Measurements from ENCODE around the gene EXOC3.

The EXOC3 gene

DNA sequence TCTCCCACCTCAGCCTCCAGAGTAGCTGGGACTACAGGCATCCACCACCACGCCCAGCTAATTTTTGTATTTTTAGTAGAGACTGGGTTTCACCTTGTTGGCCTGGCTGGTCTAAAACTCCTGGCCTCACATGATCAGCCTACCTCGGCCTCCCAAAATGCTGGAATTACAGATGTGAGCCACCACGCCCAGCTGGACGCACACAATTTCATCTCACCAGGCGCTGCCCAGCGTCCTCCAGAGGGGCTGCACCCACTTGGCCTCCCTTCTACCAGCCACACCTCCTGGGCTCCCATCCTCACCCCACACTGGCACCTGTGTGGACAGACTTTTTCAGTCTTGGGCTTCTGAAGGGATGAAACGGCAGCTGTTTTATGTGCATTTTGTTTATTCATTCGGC is 3.8 kb upstream of the EXOC3 start:
- in situ Hi-C loops (cut with HindIII; ENCODE audit: low pct_ligation_motif_present, low sequenced_read_pairs): no loop called here
- no peak overlapping the region for H3K27ac ChIP-seq
- no peaks in the 10 kb centered on the region for H3K27me3 ChIP-seq (replicated peaks)
- no peaks in the 10 kb centered on the region for H3K36me3 ChIP-seq (replicated peaks)
- TF ChIP-seq, protein P1, sequence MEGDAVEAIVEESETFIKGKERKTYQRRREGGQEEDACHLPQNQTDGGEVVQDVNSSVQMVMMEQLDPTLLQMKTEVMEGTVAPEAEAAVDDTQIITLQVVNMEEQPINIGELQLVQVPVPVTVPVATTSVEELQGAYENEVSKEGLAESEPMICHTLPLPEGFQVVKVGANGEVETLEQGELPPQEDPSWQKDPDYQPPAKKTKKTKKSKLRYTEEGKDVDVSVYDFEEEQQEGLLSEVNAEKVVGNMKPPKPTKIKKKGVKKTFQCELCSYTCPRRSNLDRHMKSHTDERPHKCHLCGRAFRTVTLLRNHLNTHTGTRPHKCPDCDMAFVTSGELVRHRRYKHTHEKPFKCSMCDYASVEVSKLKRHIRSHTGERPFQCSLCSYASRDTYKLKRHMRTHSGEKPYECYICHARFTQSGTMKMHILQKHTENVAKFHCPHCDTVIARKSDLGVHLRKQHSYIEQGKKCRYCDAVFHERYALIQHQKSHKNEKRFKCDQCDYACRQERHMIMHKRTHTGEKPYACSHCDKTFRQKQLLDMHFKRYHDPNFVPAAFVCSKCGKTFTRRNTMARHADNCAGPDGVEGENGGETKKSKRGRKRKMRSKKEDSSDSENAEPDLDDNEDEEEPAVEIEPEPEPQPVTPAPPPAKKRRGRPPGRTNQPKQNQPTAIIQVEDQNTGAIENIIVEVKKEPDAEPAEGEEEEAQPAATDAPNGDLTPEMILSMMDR (IDR thresholded peaks at IDR 0.05; ENCODE audit: low read depth, low read length, missing control alignments): no peak
- no peak for DNase-seq
- H3K4me3 ChIP-seq (ENCODE audit: low read depth, low read length): no peak overlapping the region

DNA sequence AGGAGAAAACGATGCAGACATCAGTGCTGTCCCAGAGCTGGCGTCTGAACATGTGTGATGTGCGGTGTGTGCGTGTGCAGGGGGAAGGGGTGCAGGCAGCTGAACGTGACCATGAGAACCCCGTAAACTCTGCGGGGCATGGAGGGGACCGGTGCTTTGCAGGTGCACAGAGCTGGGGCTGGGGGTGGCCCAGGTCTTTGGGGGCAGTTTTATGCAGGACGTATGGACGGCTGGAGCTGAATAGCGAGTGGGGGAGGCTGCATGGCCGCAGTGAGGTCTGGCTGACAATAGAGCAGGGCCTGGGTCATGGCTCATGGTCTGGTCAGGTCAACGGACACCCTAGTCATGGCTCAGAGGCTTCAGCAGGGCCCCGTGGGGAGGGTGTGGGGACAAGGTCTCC is 3.3 kb upstream of the EXOC3 start:
- Histone ChIP-seq H3K27ac (no peak overlapping the region), H3K27me3 (replicated peaks) (no peaks in the 10 kb centered on the region), H3K4me3 (ENCODE audit: low read depth, low read length) (no peak overlapping the region), H3K36me3 (replicated peaks) (no peaks in the 10 kb centered on the region)
- DNase-seq: no peak
- TF ChIP-seq, protein P1 (IDR thresholded peaks at IDR 0.05; ENCODE audit: low read depth, low read length, missing control alignments): no peak
- in situ Hi-C loops (cut with HindIII; ENCODE audit: low pct_ligation_motif_present, low sequenced_read_pairs): no loop called here

- no peaks in the 10 kb centered on the region for H3K27me3 ChIP-seq (replicated peaks)
- in situ Hi-C loops (cut with HindIII; ENCODE audit: low pct_ligation_motif_present, low sequenced_read_pairs): no loop called here
- DNase-seq: no peak
- TF ChIP-seq, protein P1 (IDR thresholded peaks at IDR 0.05; ENCODE audit: low read depth, low read length, missing control alignments): no peak
- no peak overlapping the region for H3K27ac ChIP-seq
- H3K4me3 ChIP-seq (ENCODE audit: low read depth, low read length): no peak overlapping the region
- H3K36me3 ChIP-seq (replicated peaks): no peaks in the 10 kb centered on the region
These were observed 2.4 kb upstream of the EXOC3 start for GRCh38 chr5:440401-441201.

- TF ChIP-seq, protein P1 (IDR thresholded peaks at IDR 0.05; ENCODE audit: low read depth, low read length, missing control alignments): no peak
- in situ Hi-C loops (cut with HindIII; ENCODE audit: low pct_ligation_motif_present, low sequenced_read_pairs): no loop called here
- Histone ChIP-seq H3K27ac (no peak overlapping the region), H3K4me3 (ENCODE audit: low read depth, low read length) (peak overlapping the region; percentile 96), H3K27me3 (replicated peaks) (no peaks in the 10 kb centered on the region), H3K36me3 (replicated peaks) (peaks cover 1% of the 10 kb centered on the region)
- DNase-seq: no peak
These were observed 1.0 kb upstream of the EXOC3 start for GRCh38 chr5:441996-442334.

GRCh38 chr5:443239-444151 is 519 bp downstream of the EXOC3 start:
- H3K4me3 ChIP-seq (ENCODE audit: low read depth, low read length): peak overlapping the region; percentile 96
- H3K27me3 ChIP-seq (replicated peaks): no peaks in the 10 kb centered on the region
- peaks cover 17% of the 10 kb centered on the region for H3K36me3 ChIP-seq (replicated peaks)
- peak overlapping the region; percentile 20 for H3K27ac ChIP-seq
- TF ChIP-seq, protein P1 (IDR thresholded peaks at IDR 0.05; ENCODE audit: low read depth, low read length, missing control alignments): no peak
- in situ Hi-C loops (cut with HindIII; ENCODE audit: low pct_ligation_motif_present, low sequenced_read_pairs): no loop called here
- DNase-seq: no peak
